Naive B cell (primary cell): ENCODE results near the gene HDAC11. TPM values are rescaled to one million over a fixed set of nuclear protein-coding genes. Genes with fewer than 3 reads are reported as not detected.
"Not testable (repeated sequence)": the region's sequence is repeated elsewhere in the genome, so short reads cannot be mapped to it uniquely, and the experiment has no call there.

ENCODE experiments used
- ATAC-seq, 2 donors: fragments of 150-1000 bp; cut with Tn5 transposase; 2 replicates each; pipeline ENCODE4 v1.10.0; 2021; ENCODE audit warnings: low read depth in 2 of 2, mild to moderate bottlenecking in 2 of 2, moderate library complexity in 2 of 2
- DNase-seq: peaks from one replicate; pipeline ENCODE4 v3.0.0; 2022
- H3K27ac Mint-ChIP-seq, 6 donors: one replicate each; pipeline ENCODE4 v1.8.0; 2020 to 2022; ENCODE audit warnings: mild to moderate bottlenecking in 6 of 6, mixed read lengths in 6 of 6, moderate library complexity in 5 of 6, inconsistent platforms in 2 of 6
- H3K27me3 Mint-ChIP-seq, 3 donors: one replicate each; pipeline ENCODE4 v1.8.0; 2021 to 2022; ENCODE audit warnings: mixed read lengths in 3 of 3, mild to moderate bottlenecking in 1 of 3
- H3K36me3 Mint-ChIP-seq, 2 donors: one replicate each; pipeline ENCODE4 v1.8.0; 2020 to 2022; ENCODE audit warnings: mixed read lengths in 2 of 2, inconsistent platforms in 1 of 2, mild to moderate bottlenecking in 1 of 2
- H3K4me1 Mint-ChIP-seq, 3 donors: one replicate each; pipeline ENCODE4 v1.8.0; 2020 to 2022; ENCODE audit warnings: mixed read lengths in 3 of 3, inconsistent platforms in 1 of 3, mild to moderate bottlenecking in 1 of 3, moderate library complexity in 1 of 3
- H3K4me3 Mint-ChIP-seq, 8 donors: one replicate each; pipeline ENCODE4 v1.8.0; 2020 to 2022; ENCODE audit warnings: mild to moderate bottlenecking in 8 of 8, mixed read lengths in 8 of 8, moderate library complexity in 8 of 8, inconsistent platforms in 2 of 8
- H3K9me3 Mint-ChIP-seq, 7 donors: one replicate each; pipeline ENCODE4 v1.8.0; 2020 to 2022; ENCODE audit warnings: mixed read lengths in 7 of 7, mild to moderate bottlenecking in 5 of 7, inconsistent platforms in 2 of 7, moderate library complexity in 1 of 7
- polyA plus RNA-seq, 6 donors: library from polyadenylated mRNA; unstranded; fragments of 300-500 nt; fragmentation: Illumina TruSeq; gene quantifications; one replicate each; pipeline ENCODE4 v1.2.3, GENCODE V29; 2021; ENCODE audit warnings: low read depth in 6 of 6

HDAC11 gene
- polyA plus RNA-seq, 6 donors from 2014 or later = 0.53 to 2.7 (median 1.6) TPM; not detected in 1

DNA sequence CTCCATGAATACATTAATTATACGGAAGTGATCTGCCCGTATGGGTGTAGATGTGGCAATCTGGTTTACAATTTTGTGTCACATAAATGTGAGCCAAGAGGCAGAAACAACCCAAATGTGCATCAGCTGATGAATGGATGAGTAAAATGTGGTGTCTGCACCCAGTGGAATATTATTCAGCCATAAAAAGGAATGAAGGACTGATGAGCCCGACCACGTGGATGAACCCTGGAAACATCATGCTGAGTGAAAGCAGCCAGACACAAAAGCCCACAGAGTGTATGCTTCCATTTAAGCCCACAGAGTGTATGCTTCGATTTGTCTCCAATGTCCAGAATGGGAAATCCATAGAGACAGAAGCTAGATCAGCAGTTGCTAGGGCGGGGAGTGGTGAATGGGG is 41.2 kb downstream of the HDAC11 start:
- no peak overlapping the region for H3K4me3 Mint-ChIP-seq
- no peak for ATAC-seq
- no peak overlapping the region for H3K27ac Mint-ChIP-seq
- peaks cover 4 to 15% (median 6%) of the 10 kb centered on the region in 7 donors for H3K9me3 Mint-ChIP-seq
- no peak for DNase-seq
- H3K4me1 Mint-ChIP-seq = no peaks in the 10 kb centered on the region
- H3K36me3 Mint-ChIP-seq = peaks cover 4 to 9% of the 10 kb centered on the region in 2 donors
- peaks cover 0 to 13% (median 0%) of the 10 kb centered on the region in 3 donors for H3K27me3 Mint-ChIP-seq

DNA sequence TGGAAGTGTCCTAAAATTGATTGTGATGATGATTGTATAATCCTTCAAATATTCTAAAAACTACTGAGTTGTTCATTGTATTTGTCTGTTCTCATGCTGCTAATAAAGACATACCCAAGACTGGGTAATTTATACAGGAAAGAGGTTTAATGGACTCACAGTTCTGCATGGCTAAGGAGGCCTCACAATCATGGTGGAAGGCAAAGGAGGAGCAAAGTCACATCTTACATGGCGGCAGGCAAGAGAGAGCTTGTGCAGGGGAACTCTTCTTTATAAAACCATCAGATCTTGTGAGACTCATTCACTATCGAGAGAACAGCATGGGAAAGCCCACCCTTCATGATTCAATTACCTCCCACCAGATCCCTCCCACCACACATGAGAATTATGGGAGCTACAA is 41.6 kb downstream of the HDAC11 start:
- not testable (repeated sequence) for ATAC-seq, H3K4me3 Mint-ChIP-seq, DNase-seq, H3K36me3 Mint-ChIP-seq, H3K27ac Mint-ChIP-seq, H3K4me1 Mint-ChIP-seq
- H3K9me3 Mint-ChIP-seq = peaks cover 4 to 15% (median 6%) of the 10 kb centered on the region in 7 donors
- H3K27me3 Mint-ChIP-seq = peaks cover 0 to 13% (median 0%) of the 10 kb centered on the region in 3 donors

DNA sequence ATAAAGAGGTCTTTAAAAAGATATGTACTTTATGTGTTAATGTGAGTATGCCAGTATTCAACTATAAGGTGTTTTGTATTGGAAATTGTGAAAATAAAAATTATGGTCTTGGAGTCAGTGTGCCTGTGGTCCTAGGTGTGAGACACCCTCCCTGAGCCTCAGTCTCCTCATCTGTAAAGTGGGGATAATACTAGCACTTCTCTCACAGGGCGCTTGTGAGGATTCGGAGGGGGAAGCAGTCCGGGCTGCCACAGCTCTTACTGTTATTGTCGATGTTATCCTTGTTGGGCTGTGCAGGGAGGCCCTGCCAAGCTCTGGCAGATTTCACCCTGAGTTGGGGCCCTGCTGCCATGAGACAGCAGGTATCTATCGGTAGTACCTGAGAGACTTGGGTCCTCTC is 42.1 kb downstream of the HDAC11 start:
- H3K36me3 Mint-ChIP-seq = peaks cover 4 to 9% of the 10 kb centered on the region in 2 donors
- no peaks in the 10 kb centered on the region for H3K4me1 Mint-ChIP-seq
- H3K27me3 Mint-ChIP-seq = peaks cover 0 to 13% (median 0%) of the 10 kb centered on the region in 3 donors
- peaks cover 4 to 15% (median 6%) of the 10 kb centered on the region in 7 donors for H3K9me3 Mint-ChIP-seq
- H3K4me3 Mint-ChIP-seq = no peak overlapping the region
- no peak for ATAC-seq
- DNase-seq = no peak
- H3K27ac Mint-ChIP-seq = no peak overlapping the region

- Mint-ChIP-seq H3K4me3 (no peak overlapping the region), H3K27me3 (peaks cover 3 to 17% (median 15%) of the 10 kb centered on the region in 3 donors), H3K36me3 (peaks cover 4 to 9% of the 10 kb centered on the region in 2 donors), H3K9me3 (peaks cover 4 to 15% (median 6%) of the 10 kb centered on the region in 7 donors), H3K4me1 (peaks cover 0 to 2% (median 0%) of the 10 kb centered on the region in 3 donors), H3K27ac (no peak overlapping the region)
- DNase-seq (no peak), ATAC-seq (no peak)
Measured at GRCh38 chr3:13524979-13525669, 45.0 kb downstream of the HDAC11 start.

DNA sequence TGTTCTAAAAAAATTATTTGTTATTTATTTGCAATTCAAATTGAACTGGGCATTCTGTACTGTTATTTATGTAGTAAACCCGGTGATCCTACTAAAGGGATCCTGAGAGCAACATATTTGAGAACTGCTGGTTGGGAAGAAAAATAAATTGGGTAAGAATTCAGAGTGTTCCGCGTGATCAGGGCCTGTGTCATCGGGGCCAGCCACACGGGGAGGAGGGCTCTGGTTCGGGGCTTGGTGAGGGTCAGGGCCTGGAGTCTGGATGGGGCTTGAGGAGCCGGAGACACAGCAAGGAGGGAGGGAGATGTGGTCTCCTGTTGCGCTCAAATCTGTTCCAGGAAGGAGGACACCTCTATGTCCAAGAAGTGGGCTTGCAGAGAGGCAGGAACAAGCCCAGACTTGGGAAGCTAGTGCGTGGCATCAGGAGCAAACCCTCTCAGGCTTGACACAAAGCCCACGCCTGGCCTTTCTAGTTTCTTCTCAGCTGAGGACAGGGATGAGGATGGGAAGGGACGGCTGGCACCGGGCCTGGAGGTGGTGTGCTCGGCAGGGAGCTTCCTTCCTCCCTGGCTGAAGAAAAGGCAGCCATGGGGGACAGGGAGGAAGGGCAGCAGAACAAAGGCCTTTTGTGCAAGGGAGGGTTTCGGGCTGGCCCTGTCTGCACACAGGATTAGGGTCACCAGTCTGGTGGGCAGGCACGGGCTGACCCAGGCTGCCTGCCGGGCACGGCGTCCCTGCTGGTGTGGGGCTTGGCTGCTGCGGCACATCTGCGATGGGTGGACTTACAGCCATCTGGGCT is 45.9 kb downstream of the HDAC11 start:
- Mint-ChIP-seq H3K36me3 (peaks cover 4 to 9% of the 10 kb centered on the region in 2 donors), H3K9me3 (peaks cover 4 to 15% (median 6%) of the 10 kb centered on the region in 7 donors), H3K27ac (peak overlapping the region in 1 of 6 donors; percentile 42), H3K4me3 (no peak overlapping the region), H3K4me1 (peaks cover 0 to 2% (median 0%) of the 10 kb centered on the region in 3 donors), H3K27me3 (peaks cover 3 to 17% (median 15%) of the 10 kb centered on the region in 3 donors)
- ATAC-seq (no peak), DNase-seq (no peak)

- H3K9me3 Mint-ChIP-seq = peaks cover 1 to 10% (median 4%) of the 10 kb centered on the region in 7 donors
- no peak overlapping the region for H3K4me3 Mint-ChIP-seq
- H3K4me1 Mint-ChIP-seq = peaks cover 0 to 2% (median 0%) of the 10 kb centered on the region in 3 donors
- no peak overlapping the region for H3K27ac Mint-ChIP-seq
- DNase-seq (no peak), ATAC-seq (no peak)
- peaks cover 4 to 9% of the 10 kb centered on the region in 2 donors for H3K36me3 Mint-ChIP-seq
- H3K27me3 Mint-ChIP-seq = peaks cover 3 to 17% (median 15%) of the 10 kb centered on the region in 3 donors
Measured at GRCh38 chr3:13526626-13526949, 46.5 kb downstream of the HDAC11 start.

DNA sequence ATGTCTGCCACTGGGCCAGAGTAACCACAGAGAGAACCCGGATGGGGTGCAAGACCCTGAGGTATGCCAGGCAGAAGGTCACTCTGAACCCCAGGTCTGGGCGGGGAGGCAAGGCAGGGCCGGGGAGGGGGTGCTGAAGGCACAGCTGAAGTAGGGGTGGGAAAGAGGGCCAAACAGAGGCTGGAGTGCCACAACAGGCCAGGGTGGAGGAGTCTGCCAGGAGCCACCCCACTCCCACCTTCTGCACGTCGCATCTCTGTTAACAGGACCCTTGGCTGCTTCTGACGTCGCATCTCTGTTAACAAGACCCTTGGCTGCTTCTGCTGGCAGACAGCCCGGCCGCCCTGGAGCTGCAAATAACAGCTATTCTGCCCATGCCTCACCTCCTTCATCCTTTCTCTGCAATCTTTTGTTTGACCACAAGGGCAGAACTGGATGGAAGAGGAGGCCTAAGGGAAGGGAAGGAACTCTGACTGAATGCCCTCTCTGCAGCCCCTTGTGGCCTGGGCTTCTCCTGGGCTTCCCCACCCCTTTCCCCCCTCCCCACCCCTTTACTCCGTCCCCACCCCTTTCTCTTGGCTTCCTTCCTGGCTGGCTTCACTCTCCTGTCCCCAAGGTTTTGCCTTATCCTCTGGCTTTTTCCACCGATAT is 48.2 kb downstream of the HDAC11 start:
- DNase-seq (no peak), ATAC-seq (no peak)
- Mint-ChIP-seq H3K27ac (peak overlapping the region in 1 of 6 donors; percentile 1), H3K27me3 (peaks cover 4 to 22% (median 11%) of the 10 kb centered on the region in 3 donors), H3K4me3 (no peak overlapping the region), H3K4me1 (peaks cover 0 to 2% (median 0%) of the 10 kb centered on the region in 3 donors), H3K9me3 (no peaks in the 10 kb centered on the region), H3K36me3 (no peaks in the 10 kb centered on the region)

DNA sequence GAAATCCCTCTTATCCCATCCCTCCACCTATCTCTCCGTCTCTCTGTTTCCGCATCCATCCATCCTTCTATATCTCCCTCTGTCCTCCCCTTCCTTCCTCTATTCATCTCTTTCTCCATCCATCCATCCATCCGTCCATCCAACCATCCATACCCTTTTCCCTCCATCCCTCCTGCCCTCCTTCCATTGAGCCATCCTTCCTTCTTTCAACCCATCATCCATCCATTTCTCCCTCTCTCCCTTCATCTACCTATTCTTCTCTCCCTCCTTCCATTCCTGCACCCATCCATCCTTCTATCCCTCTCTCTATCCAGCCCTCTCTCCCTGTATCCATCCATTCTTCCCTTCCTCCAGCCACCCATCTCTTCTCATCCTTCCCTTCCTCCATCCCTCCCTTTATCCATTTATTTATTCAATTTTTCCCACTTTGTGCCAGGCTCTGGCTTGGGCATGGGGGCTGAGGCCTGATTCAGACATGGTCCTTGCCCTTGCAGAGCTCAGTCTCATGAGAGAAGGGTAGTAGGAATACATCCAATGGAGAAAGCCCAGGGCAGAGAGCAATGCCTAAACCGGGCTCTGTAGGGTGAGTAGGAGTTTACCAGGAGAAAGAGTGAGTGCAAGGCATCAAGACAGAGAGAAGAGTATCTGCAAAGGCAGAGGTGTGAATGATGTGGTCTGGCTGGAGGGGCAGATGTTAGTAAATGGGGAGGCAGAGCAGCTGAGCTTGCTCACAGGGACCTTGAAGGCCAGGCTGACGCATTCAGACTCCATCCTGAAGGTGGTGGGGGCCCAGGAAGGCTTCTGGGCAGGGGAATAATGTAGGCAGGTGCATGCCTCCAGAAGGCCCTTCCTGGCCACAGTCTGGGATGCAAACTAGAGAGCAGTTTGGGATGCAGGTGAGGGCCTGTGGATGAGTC is 49.3 kb downstream of the HDAC11 start:
- Mint-ChIP-seq H3K4me3 (no peak overlapping the region), H3K27ac (peak overlapping the region in 2 of 6 donors; percentile 7 to 26), H3K4me1 (peaks cover 0 to 2% (median 0%) of the 10 kb centered on the region in 3 donors), H3K9me3 (no peaks in the 10 kb centered on the region), H3K27me3 (peaks cover 10 to 26% (median 12%) of the 10 kb centered on the region in 3 donors), H3K36me3 (no peaks in the 10 kb centered on the region)
- no peak for ATAC-seq
- DNase-seq = no peak

GRCh38 chr3:13530241-13531009 is 50.3 kb downstream of the HDAC11 start:
- Mint-ChIP-seq H3K36me3 (no peaks in the 10 kb centered on the region), H3K4me3 (no peak overlapping the region), H3K27me3 (peaks cover 12 to 34% (median 21%) of the 10 kb centered on the region in 3 donors), H3K9me3 (no peaks in the 10 kb centered on the region), H3K4me1 (peaks cover 0 to 2% (median 0%) of the 10 kb centered on the region in 3 donors), H3K27ac (no peak overlapping the region)
- no peak for ATAC-seq
- DNase-seq = no peak

DNA sequence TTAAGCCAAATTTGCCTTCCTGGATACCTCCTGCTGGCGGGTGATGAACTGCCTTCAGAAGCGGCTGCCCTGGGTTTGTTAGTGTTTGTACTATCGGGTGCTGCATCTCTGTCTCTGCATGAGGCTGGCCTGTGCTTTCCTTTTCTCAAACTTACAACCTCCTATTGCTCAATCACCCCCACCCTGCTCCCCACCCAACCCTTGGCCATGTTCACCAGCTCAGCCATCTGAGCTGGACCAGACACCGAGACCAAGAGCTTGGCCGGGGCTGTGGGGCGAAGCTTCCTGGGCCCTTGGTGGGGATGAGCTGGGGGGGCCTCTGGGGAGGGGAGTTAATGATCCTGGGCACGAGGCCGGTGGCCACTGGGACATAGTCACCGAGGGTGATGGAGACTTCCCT is 52.0 kb downstream of the HDAC11 start:
- no peaks in the 10 kb centered on the region for H3K36me3 Mint-ChIP-seq
- H3K9me3 Mint-ChIP-seq = peaks cover 0 to 2% (median 0%) of the 10 kb centered on the region in 7 donors
- DNase-seq (no peak), ATAC-seq (no peak)
- H3K27ac Mint-ChIP-seq = no peak overlapping the region
- H3K4me3 Mint-ChIP-seq = no peak overlapping the region
- peaks cover 0 to 5% (median 0%) of the 10 kb centered on the region in 3 donors for H3K4me1 Mint-ChIP-seq
- peaks cover 22 to 47% (median 37%) of the 10 kb centered on the region in 3 donors for H3K27me3 Mint-ChIP-seq

- H3K4me3 Mint-ChIP-seq = peak overlapping the region in 1 of 8 donors; percentile 64
- peaks cover 0 to 4% (median 0%) of the 10 kb centered on the region in 7 donors for H3K9me3 Mint-ChIP-seq
- no peak overlapping the region for H3K27ac Mint-ChIP-seq
- ATAC-seq (no peak), DNase-seq (no peak)
- no peaks in the 10 kb centered on the region for H3K36me3 Mint-ChIP-seq
- H3K27me3 Mint-ChIP-seq = peaks cover 26 to 53% (median 41%) of the 10 kb centered on the region in 3 donors
- H3K4me1 Mint-ChIP-seq = peaks cover 0 to 5% (median 0%) of the 10 kb centered on the region in 3 donors
Measured at GRCh38 chr3:13532631-13533030, 52.5 kb downstream of the HDAC11 start.

DNA sequence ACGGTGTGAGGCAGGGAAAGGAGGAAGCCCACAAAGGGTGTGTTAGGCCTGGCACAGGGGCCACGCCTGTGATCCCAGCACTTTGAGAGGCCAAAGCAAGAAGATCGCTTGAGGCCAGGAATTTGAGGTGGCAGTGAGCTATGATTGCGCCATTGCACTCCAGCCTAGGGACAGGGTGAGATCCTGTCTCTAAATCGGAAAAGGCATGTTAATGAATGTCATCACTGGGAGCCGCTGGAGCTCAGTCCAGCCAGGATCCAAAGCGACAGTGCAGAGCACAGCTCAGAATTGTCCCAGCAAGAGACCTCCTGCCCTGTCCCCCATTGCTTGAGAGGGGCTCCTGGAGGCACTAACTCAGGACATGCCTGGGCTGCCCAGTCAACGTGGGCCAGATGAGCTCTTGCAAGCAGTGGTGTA is 53.8 kb downstream of the HDAC11 start:
- Mint-ChIP-seq H3K9me3 (peaks cover 0 to 4% (median 0%) of the 10 kb centered on the region in 7 donors), H3K4me3 (no peak overlapping the region), H3K27ac (no peak overlapping the region), H3K27me3 (peaks cover 26 to 53% (median 44%) of the 10 kb centered on the region in 3 donors), H3K4me1 (peaks cover 0 to 5% (median 0%) of the 10 kb centered on the region in 3 donors), H3K36me3 (no peaks in the 10 kb centered on the region)
- no peak for ATAC-seq
- no peak for DNase-seq
